ENCODE data around the gene ACAP3.

GRCh38 chr1:1307261-1307922, 338 bp downstream of the ACAP3 start:
- TF ChIP-seq CTCF (IDR thresholded peaks at IDR 0.05 in 8 of 11, conservative IDR thresholded peaks at IDR 0.05 in 3 of 11) (no peak), POLR2A (IDR thresholded peaks at IDR 0.05) (no peak)
